Spleen (tissue), 7 donors: ENCODE data around the gene SCRN1.

Experiments
- CTCF ChIP-seq, 11 experiments: fragments of 200-600 bp in 7 of 11; fragments of 450-650 bp in 4 of 11; sonication (generic) in 4 of 11; IDR thresholded peaks in 8 of 11; conservative IDR thresholded peaks in 3 of 11; 1 replicate in 7 of 11; 2 replicates in 4 of 11; pipeline versions ENCODE4 v1.4.0 to v1.8.0; 2016 to 2021; ENCODE audit warnings: antibody characterized with exemption in 11 of 11, inconsistent platforms in 4 of 11, mild to moderate bottlenecking in 1 of 11
- POLR2A ChIP-seq, 3 donors: fragments of 450-650 bp; IDR thresholded peaks; one replicate each; pipeline ENCODE4 v1.5.1; 2017; ENCODE audit warnings: antibody characterized with exemption in 3 of 3, mild to moderate bottlenecking in 1 of 3
- donor health status: DM: no; HTN: no; CAD: no; lungs with moderate emphysema.
- donor health status: DM: no; HTN: no; CAD: no.
- donor health status: DM: no; HTN: no; CAD: no.

GRCh38 chr7:30027065-30027456, 37.5 kb upstream of the SCRN1 start:
- TF ChIP-seq CTCF (IDR thresholded peaks at IDR 0.05 in 8 of 11, conservative IDR thresholded peaks at IDR 0.05 in 3 of 11) (no peak), POLR2A (IDR thresholded peaks at IDR 0.05) (no peak)
